ENCODE measurements around the gene CLDN9.
"Not testable (repeated sequence)": the region's sequence is repeated elsewhere in the genome, so short reads cannot be mapped to it uniquely, and the experiment has no call there.

- TF ChIP-seq CTCF, EP300, POLR2AphosphoS5, POLR2A (IDR thresholded peaks at IDR 0.05): not testable (repeated sequence)
Observed at GRCh38 chr16:3055734-3056115, 43.0 kb downstream of the CLDN9 start.

Data from sigmoid colon (tissue), 4 donors.